MM.1S (cell line): ENCODE data around the gene KDM3A.

Experiments
- DNase-seq: peaks from one replicate; pipeline ENCODE4 v3.0.0-alpha.2; 2015
- H2AFZ ChIP-seq: fragments of 300-600 bp; sonication (generic); 2 replicates; pipeline ENCODE4 v1.6.0; 2016; ENCODE audit warnings: antibody characterized with exemption, low read length
- H3F3A ChIP-seq: fragments of 300-600 bp; sonication (generic); 2 replicates; pipeline ENCODE4 v1.6.1; 2016; ENCODE audit warnings: mild to moderate bottlenecking, antibody characterized with exemption, low read length, moderate library complexity, mixed read lengths; ENCODE audit not compliant: insufficient read depth
- H3K27ac ChIP-seq: fragments of 300-600 bp; sonication (generic); 2 replicates; pipeline ENCODE4 v1.5.1; 2016; ENCODE audit warnings: mild to moderate bottlenecking, low read length
- H3K27me3 ChIP-seq: fragments of 300-600 bp; sonication (generic); replicated peaks from 2 replicates; pipeline ENCODE4 v1.6.0; 2016; ENCODE audit warnings: low read length; ENCODE audit not compliant: insufficient read depth
- H3K36me3 ChIP-seq: fragments of 300-600 bp; sonication (generic); replicated peaks from 2 replicates; pipeline ENCODE4 v1.6.1; 2016; ENCODE audit warnings: mild to moderate bottlenecking, low read length, mixed read lengths; ENCODE audit not compliant: insufficient read depth
- H3K4me1 ChIP-seq: fragments of 300-600 bp; sonication (generic); 2 replicates; pipeline ENCODE4 v1.6.1; 2016; ENCODE audit warnings: low read length, mixed read lengths
- H3K4me2 ChIP-seq: fragments of 300-600 bp; sonication (generic); 2 replicates; pipeline ENCODE4 v1.6.0; 2016; ENCODE audit warnings: low read depth, low read length
- H3K4me3 ChIP-seq: fragments of 300-600 bp; sonication (generic); 2 replicates; pipeline ENCODE4 v1.5.1; 2016; ENCODE audit warnings: low read length, mixed read lengths
- H3K79me2 ChIP-seq: fragments of 300-600 bp; sonication (generic); 2 replicates; pipeline ENCODE4 v1.6.1; 2016; ENCODE audit warnings: mixed run types, low read length, mixed read lengths
- H3K9ac ChIP-seq: fragments of 300-600 bp; sonication (generic); 2 replicates; pipeline ENCODE4 v1.6.1; 2016; ENCODE audit warnings: low read length, mixed read lengths
- H3K9me2 ChIP-seq: fragments of 300-600 bp; sonication (generic); replicated peaks from 2 replicates; pipeline ENCODE4 v1.6.1; 2016; ENCODE audit warnings: mild to moderate bottlenecking, low read length, mixed read lengths; ENCODE audit not compliant: insufficient read depth
- H3K9me3 ChIP-seq: fragments of 300-600 bp; sonication (generic); replicated peaks from 2 replicates; pipeline ENCODE4 v1.6.1; 2016; ENCODE audit warnings: mild to moderate bottlenecking, low read length, mixed read lengths; ENCODE audit not compliant: insufficient read depth
- H4K20me1 ChIP-seq: fragments of 300-600 bp; sonication (generic); 2 replicates; pipeline ENCODE4 v1.6.1; 2016; ENCODE audit warnings: mild to moderate bottlenecking, low read length, moderate library complexity, mixed read lengths; ENCODE audit not compliant: insufficient read depth
- EZH2 ChIP-seq: fragments of 300-600 bp; sonication (generic); optimal IDR thresholded peaks from 2 replicates; pipeline ENCODE3; 2017; ENCODE audit warnings: low read depth, mild to moderate bottlenecking, antibody characterized with exemption, low read length, mixed read lengths
- EZH2phosphoT487 ChIP-seq: fragments of 300-600 bp; sonication (generic); IDR thresholded peaks from 2 replicates; pipeline ENCODE4 v1.6.1; 2018; ENCODE audit warnings: antibody characterized with exemption, low read length
- TF ChIP-seq, protein P1 (sequence below): fragments of 300-600 bp; sonication (generic); IDR thresholded peaks from 2 replicates; pipeline ENCODE4 v1.5.1; 2016; ENCODE audit warnings: antibody characterized with exemption, low read length, mixed read lengths

KDM3A gene

DNA sequence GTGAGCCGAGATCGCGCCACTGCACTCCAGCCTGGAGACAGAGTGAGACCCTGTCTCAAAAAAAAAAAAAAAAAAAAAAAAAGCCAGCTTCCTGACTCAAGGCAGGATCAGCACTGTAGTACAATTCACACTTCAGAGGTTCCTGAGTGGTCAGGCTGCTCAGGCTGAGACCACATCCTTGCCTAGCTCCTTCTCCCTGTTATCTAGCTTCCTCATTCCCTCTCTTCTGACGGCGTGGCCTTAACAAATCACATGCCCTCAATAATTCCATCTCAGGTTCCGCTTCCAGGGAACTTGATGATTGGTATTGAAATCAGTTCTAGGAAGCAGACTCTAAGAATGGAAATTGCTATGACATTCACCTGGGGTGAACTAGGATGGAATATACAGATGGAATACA, 29.8 kb upstream of the KDM3A start:
- H3K4me2 ChIP-seq = no peak overlapping the region
- H3F3A ChIP-seq = no peaks in the 10 kb centered on the region
- H3K9ac ChIP-seq = no peak overlapping the region
- no peak overlapping the region for H3K27ac ChIP-seq
- H3K4me3 ChIP-seq = no peak overlapping the region
- no peaks in the 10 kb centered on the region for H3K4me1 ChIP-seq
- H3K36me3 ChIP-seq = no peaks in the 10 kb centered on the region
- H3K9me3 ChIP-seq = no peaks in the 10 kb centered on the region
- H3K79me2 ChIP-seq = no peaks in the 10 kb centered on the region
- no peaks in the 10 kb centered on the region for H4K20me1 ChIP-seq
- TF ChIP-seq EZH2phosphoT487 = no peak
- TF ChIP-seq, protein P1, sequence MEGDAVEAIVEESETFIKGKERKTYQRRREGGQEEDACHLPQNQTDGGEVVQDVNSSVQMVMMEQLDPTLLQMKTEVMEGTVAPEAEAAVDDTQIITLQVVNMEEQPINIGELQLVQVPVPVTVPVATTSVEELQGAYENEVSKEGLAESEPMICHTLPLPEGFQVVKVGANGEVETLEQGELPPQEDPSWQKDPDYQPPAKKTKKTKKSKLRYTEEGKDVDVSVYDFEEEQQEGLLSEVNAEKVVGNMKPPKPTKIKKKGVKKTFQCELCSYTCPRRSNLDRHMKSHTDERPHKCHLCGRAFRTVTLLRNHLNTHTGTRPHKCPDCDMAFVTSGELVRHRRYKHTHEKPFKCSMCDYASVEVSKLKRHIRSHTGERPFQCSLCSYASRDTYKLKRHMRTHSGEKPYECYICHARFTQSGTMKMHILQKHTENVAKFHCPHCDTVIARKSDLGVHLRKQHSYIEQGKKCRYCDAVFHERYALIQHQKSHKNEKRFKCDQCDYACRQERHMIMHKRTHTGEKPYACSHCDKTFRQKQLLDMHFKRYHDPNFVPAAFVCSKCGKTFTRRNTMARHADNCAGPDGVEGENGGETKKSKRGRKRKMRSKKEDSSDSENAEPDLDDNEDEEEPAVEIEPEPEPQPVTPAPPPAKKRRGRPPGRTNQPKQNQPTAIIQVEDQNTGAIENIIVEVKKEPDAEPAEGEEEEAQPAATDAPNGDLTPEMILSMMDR = no peak
- TF ChIP-seq EZH2 = no peak
- no peak for DNase-seq
- no peaks in the 10 kb centered on the region for H3K27me3 ChIP-seq
- no peak overlapping the region for H2AFZ ChIP-seq
- H3K9me2 ChIP-seq = no peaks in the 10 kb centered on the region

DNA sequence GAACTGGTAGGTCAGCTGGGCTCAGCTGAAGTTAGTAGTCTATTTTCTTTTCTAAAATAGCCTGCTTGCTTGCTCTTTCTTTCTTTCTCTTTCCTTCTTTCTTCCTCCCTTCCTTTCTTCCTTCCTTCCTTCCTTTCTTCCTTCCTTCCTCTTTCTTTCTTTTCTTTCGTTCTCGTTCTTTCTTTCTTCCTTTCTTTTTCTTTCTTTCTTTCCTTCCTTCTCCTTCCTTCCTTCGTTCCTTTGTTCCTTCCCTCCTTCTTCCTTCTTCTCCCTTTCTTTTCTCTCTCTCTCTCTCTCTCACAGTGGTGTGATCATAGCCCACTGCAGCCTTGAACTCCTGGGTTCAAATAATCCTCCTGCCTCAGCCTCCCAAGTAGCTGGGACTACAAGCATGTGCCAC, 29.2 kb upstream of the KDM3A start:
- no peak overlapping the region for H3K27ac ChIP-seq
- no peaks in the 10 kb centered on the region for H3K4me1 ChIP-seq
- H3K27me3 ChIP-seq = no peaks in the 10 kb centered on the region
- no peak overlapping the region for H2AFZ ChIP-seq
- no peaks in the 10 kb centered on the region for H3F3A ChIP-seq
- H3K4me3 ChIP-seq = no peak overlapping the region
- H3K9me2 ChIP-seq = no peaks in the 10 kb centered on the region
- no peak for TF ChIP-seq EZH2
- H4K20me1 ChIP-seq = no peaks in the 10 kb centered on the region
- H3K79me2 ChIP-seq = no peaks in the 10 kb centered on the region
- H3K4me2 ChIP-seq = no peak overlapping the region
- H3K36me3 ChIP-seq = no peaks in the 10 kb centered on the region
- H3K9me3 ChIP-seq = no peaks in the 10 kb centered on the region
- no peak overlapping the region for H3K9ac ChIP-seq
- no peak for DNase-seq

DNA sequence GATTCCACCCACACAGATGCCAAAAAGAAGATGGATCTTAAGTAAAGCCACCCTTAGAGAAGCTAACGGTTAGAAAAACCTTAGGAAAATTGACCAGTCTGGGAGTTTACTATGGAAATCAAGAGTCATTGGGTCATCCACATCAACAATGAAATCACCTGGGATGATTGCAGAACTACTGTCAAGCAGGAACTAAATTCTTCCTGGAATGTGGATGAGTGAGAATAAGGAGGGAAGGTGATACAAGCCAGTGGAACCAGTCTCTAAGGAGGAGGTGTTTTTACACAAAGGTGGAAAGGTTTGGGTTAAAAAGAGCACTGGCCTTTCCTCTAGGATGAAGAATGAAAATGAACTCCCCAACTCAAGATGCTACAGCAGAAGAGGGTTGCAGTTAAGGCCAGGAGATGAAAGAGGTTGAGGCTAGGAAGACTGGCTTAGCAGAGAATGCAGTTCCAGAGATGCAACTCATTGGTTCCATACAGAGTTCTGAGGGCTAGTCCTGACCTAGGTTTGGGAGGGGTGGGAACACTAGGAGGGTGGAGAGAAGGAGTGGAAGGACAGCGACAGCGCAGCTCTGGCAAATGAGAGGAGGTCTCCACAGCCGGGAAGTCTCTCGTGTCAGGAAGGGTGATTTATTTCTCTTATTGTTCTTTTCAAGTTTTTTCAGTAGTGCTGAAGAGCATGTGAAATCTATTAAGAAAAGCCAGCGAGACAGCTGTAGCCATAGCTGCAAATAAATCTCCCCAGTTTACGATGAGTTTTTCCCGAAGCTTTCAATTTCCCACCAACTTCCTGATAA, 27.7 kb upstream of the KDM3A start:
- H3K4me1 ChIP-seq = no peaks in the 10 kb centered on the region
- H3K27ac ChIP-seq = no peak overlapping the region
- no peak overlapping the region for H3K4me2 ChIP-seq
- no peaks in the 10 kb centered on the region for H3F3A ChIP-seq
- H3K27me3 ChIP-seq = no peaks in the 10 kb centered on the region
- H2AFZ ChIP-seq = no peak overlapping the region
- H3K9me2 ChIP-seq = no peaks in the 10 kb centered on the region
- H3K4me3 ChIP-seq = no peak overlapping the region
- no peak overlapping the region for H3K9ac ChIP-seq
- H4K20me1 ChIP-seq = no peaks in the 10 kb centered on the region
- DNase-seq = no peak
- H3K79me2 ChIP-seq = no peaks in the 10 kb centered on the region
- no peak for TF ChIP-seq EZH2phosphoT487
- no peak for TF ChIP-seq EZH2
- TF ChIP-seq, protein P1 = no peak
- no peaks in the 10 kb centered on the region for H3K36me3 ChIP-seq
- no peaks in the 10 kb centered on the region for H3K9me3 ChIP-seq

DNA sequence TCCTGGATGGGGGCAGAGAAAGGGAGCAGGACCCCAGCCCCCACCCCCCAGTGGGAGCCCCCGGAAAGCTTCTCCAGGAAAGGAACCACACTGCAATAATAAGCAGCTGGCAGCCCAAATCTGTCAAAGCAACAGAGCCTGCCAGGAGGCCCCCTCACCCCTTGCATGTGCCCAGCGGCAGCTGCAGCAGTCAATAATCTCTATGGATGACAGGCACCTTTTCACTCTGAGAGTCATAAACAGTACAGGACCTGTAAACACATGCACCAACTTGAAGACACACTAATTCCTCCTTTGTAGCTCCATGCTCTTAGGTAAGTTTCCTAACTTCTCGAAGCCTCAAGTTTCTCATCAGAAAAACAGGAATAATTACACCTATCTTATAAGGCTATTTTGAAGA, 26.2 kb upstream of the KDM3A start:
- TF ChIP-seq, protein P1 = no peak
- TF ChIP-seq EZH2phosphoT487 = no peak
- Histone ChIP-seq H3K27ac (no peak overlapping the region), H3K9ac (no peak overlapping the region), H3K4me2 (no peak overlapping the region), H2AFZ (no peak overlapping the region), H3K9me3 (no peaks in the 10 kb centered on the region), H3K27me3 (no peaks in the 10 kb centered on the region), H3K36me3 (no peaks in the 10 kb centered on the region), H3F3A (no peaks in the 10 kb centered on the region), H4K20me1 (no peaks in the 10 kb centered on the region), H3K4me3 (no peak overlapping the region), H3K9me2 (no peaks in the 10 kb centered on the region), H3K4me1 (no peaks in the 10 kb centered on the region), H3K79me2 (no peaks in the 10 kb centered on the region)
- DNase-seq = no peak
